Stomach (tissue), 9 donors: Measurements from ENCODE around the gene NFIX. TPM values are rescaled to one million over a fixed set of nuclear protein-coding genes. Genes with fewer than 3 reads are reported as not detected.

Experiments
- DNase-seq, 2 donors: peaks; one replicate each; pipeline versions ENCODE4 v3.0.0 to v3.0.0-alpha.2; 2013 to 2019
- H3K27ac ChIP-seq, 5 donors: fragments of 200-600 bp in 4 of 5; sonication (generic) in 4 of 5; one replicate each; pipeline ENCODE4 v1.5.1; 2013 to 2019; ENCODE audit warnings: mild to moderate bottlenecking in 1 of 5, moderate library complexity in 1 of 5
- H3K27me3 ChIP-seq, 3 donors: fragments of 200-600 bp; sonication (generic); one replicate each; pipeline ENCODE4 v1.5.1; 2017 to 2019; ENCODE audit warnings: mixed run types in 1 of 3
- H3K36me3 ChIP-seq, 4 donors: fragments of 200-600 bp; sonication (generic); 1 replicate in 3 of 4; 2 replicates in 1 of 4; pipeline ENCODE4 v1.5.1; 2016 to 2019
- H3K4me1 ChIP-seq, 4 donors: fragments of 200-600 bp; sonication (generic); one replicate each; pipeline ENCODE4 v1.5.1; 2016 to 2019
- H3K4me3 ChIP-seq, 4 donors: fragments of 200-600 bp; sonication (generic) in 3 of 4; one replicate each; pipeline ENCODE4 v1.5.1; 2016 to 2019; ENCODE audit warnings: mild to moderate bottlenecking in 1 of 4
- H3K9me3 ChIP-seq, 4 donors: fragments of 200-600 bp; sonication (generic); one replicate each; pipeline ENCODE4 v1.5.1; 2016 to 2019
- CTCF ChIP-seq, 7 experiments: fragments of 450-650 bp in 4 of 7; fragments of 200-600 bp in 3 of 7; sonication (generic) in 3 of 7; IDR thresholded peaks; one replicate each; pipeline ENCODE4 v1.5.1; 2016 to 2019; ENCODE audit warnings: antibody characterized with exemption in 7 of 7, control low read depth in 2 of 7, mild to moderate bottlenecking in 1 of 7
- EP300 ChIP-seq: sonication (generic); formaldehyde crosslinking; IDR thresholded peaks from one replicate; pipeline ENCODE4 v1.6.1; 2017; ENCODE audit warnings: antibody characterized with exemption
- POLR2A ChIP-seq, 4 donors: fragments of 450-650 bp; IDR thresholded peaks; one replicate each; pipeline ENCODE4 v1.6.1; 2016; ENCODE audit warnings: antibody characterized with exemption in 4 of 4, control low read depth in 2 of 4, mild to moderate bottlenecking in 1 of 4, moderate library complexity in 1 of 4
- POLR2AphosphoS5 ChIP-seq, 3 donors: sonication (generic); formaldehyde crosslinking; IDR thresholded peaks; one replicate each; pipeline ENCODE4 v1.6.1; 2016; ENCODE audit warnings: antibody characterized with exemption in 3 of 3
- WGBS, 5 donors: extraction: QIAGEN DNeasy Blood & Tissue Kit in 3 of 5; methylation state at CpG; one replicate each; pipeline versions ENCODE4 v1.1.5 to v1.1.7; 2013 to 2018; 5-methylcytosine and 5-hydroxymethylcytosine counted together
- intact Hi-C: fragments of 100-400 bp; cut with DNase I; formaldehyde crosslinking; loops from one replicate; pipeline ENCODE4 v1.15.1; 2023; ENCODE audit warnings: low total_unique reads
- polyA plus RNA-seq, 3 donors: library from polyadenylated mRNA; stranded (reverse); fragments of 200-250 nt; gene quantifications; one replicate each; pipeline ENCODE4 v1.2.3, GENCODE V29; 2013
- total RNA-seq, 5 donors: library from RNA; depleted of rRNA; stranded (reverse); fragments of >200 nt; gene quantifications; one replicate each; pipeline versions ENCODE4 v1.1.0 to v1.2.3, GENCODE V29; 2014 to 2016
- donor health status: healthy with polysubstance abuse.
- donor health status: Bipolar disorder and iron deficiency.
- donor health status: healthy.

Gene NFIX
- total and polyA plus RNA-seq, 8 donors = 11.5 to 183 (median 37.6) TPM

DNA sequence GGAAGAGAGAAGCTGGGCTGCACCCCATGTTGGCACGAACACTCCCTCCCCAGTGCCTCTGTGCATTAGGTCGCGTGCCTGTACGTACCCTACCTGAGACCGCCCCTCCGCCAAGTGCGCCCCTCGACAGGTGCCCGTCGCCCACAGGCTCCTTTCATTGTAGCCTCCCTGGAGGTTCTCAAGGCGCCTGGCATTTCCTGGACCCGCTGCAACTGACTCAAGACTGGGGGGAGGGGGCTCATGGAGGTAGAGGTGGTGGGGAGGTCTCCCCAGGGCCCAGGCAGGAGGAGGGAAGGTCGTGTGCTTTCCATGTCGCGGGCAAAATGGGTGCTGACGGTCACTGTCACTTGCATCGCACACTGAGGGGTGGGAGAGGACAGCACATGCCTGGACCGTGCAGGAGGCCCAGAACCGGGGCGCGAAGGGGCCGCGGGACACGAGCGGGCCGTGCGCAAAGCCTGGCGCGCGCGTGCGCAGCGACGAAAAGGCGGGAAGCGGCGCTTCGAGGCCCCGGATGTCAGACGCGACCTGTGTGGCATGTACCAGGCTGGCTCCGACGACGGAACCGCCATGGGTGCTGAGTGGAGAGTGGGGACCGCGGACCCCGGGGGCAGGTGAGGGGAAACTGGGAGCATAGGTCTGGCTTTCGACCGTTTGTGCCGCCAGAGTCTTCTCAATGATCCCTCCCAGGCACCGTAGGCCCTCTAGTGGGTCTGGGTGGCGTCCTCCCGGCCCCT is 16.5 kb downstream of the NFIX start:
- H3K36me3 ChIP-seq = no peaks in the 10 kb centered on the region
- intact Hi-C loops = no loop called here
- H3K27me3 ChIP-seq = peaks cover 0 to 55% (median 13%) of the 10 kb centered on the region in 3 donors
- no peaks in the 10 kb centered on the region for H3K9me3 ChIP-seq
- WGBS, 5 donors = 59 to 84% (median 73%) methylated on average over 48 to 54 of the region's 54 CpGs
- H3K4me1 ChIP-seq = peaks cover 94 to 100% (median 99%) of the 10 kb centered on the region in 4 donors
- no peak for DNase-seq
- H3K27ac ChIP-seq = peak overlapping the region; percentile 55 to 94 (median 91)
- peak overlapping the region in 1 of 4 donors; percentile 40 for H3K4me3 ChIP-seq
- TF ChIP-seq POLR2AphosphoS5 (IDR thresholded peaks at IDR 0.05) (no peak), POLR2A (IDR thresholded peaks at IDR 0.05) (no peak), EP300 (no peak), CTCF (IDR thresholded peaks at IDR 0.05) (no peak)

- DNase-seq = no peak
- Histone ChIP-seq H3K36me3 (no peaks in the 10 kb centered on the region), H3K27me3 (peaks cover 0 to 57% (median 13%) of the 10 kb centered on the region in 3 donors), H3K27ac (peak overlapping the region; percentile 55 to 94 (median 91)), H3K9me3 (no peaks in the 10 kb centered on the region), H3K4me1 (peaks cover 94 to 100% (median 99%) of the 10 kb centered on the region in 4 donors), H3K4me3 (peak overlapping the region in 3 of 4 donors; percentile 25 to 40 (median 32))
- intact Hi-C loops = no loop called here
- 46 to 80% (median 59%) methylated on average over 10 to 23 of the region's 23 CpGs for WGBS, 5 donors
- no peak for TF ChIP-seq EP300
- no peak for TF ChIP-seq POLR2AphosphoS5 (IDR thresholded peaks at IDR 0.05)
- no peak for TF ChIP-seq CTCF (IDR thresholded peaks at IDR 0.05)
- no peak for TF ChIP-seq POLR2A (IDR thresholded peaks at IDR 0.05)
Observed at GRCh38 chr19:13012390-13012689, 17.1 kb downstream of the NFIX start.

GRCh38 chr19:13012690-13013608 is 17.7 kb downstream of the NFIX start:
- peak in 1 of 2 donors; percentile 51 for DNase-seq
- H3K36me3 ChIP-seq = no peaks in the 10 kb centered on the region
- intact Hi-C loops = no loop called here
- TF ChIP-seq EP300 = no peak
- TF ChIP-seq POLR2AphosphoS5 (IDR thresholded peaks at IDR 0.05) = peak in 1 of 3 donors; percentile 29
- H3K4me3 ChIP-seq = peak overlapping the region; percentile 25 to 40 (median 31)
- H3K27ac ChIP-seq = peak overlapping the region; percentile 55 to 94 (median 91)
- peaks cover 94 to 100% (median 99%) of the 10 kb centered on the region in 4 donors for H3K4me1 ChIP-seq
- H3K9me3 ChIP-seq = no peaks in the 10 kb centered on the region
- WGBS, 5 donors = 23 to 54% (median 44%) methylated on average over 48 to 52 of the region's 52 CpGs
- peaks cover 0 to 58% (median 13%) of the 10 kb centered on the region in 3 donors for H3K27me3 ChIP-seq

DNA sequence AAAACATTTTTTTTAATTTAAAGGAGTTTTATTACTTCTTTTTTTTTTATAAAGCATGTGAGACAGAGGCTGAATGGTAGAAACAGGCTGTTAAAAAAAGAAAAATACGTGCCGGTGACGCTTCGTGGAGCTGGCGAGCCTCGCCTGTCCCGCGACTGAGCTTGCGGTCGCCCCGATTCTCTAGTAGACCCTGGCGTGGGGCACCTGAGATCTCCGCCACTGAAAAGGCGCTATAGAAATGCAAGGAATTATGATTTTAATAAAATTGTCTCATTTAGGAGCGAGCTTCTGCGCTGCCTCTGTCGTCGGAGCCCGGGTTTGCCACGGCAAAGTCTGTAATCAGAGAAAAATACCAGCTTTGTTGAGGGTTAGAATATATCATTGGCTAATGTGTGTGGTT is 18.4 kb downstream of the NFIX start:
- intact Hi-C loops = no loop called here
- WGBS, 5 donors = 45 to 68% (median 62%) methylated on average over 20 of the region's 20 CpGs
- peaks cover 0 to 58% (median 13%) of the 10 kb centered on the region in 3 donors for H3K27me3 ChIP-seq

More for the DNA sequence above, 18.4 kb downstream of the NFIX start:
- peaks cover 94 to 100% (median 99%) of the 10 kb centered on the region in 4 donors for H3K4me1 ChIP-seq
- TF ChIP-seq CTCF (IDR thresholded peaks at IDR 0.05) (no peak), POLR2A (IDR thresholded peaks at IDR 0.05) (no peak), POLR2AphosphoS5 (IDR thresholded peaks at IDR 0.05) (no peak)
- H3K36me3 ChIP-seq = no peaks in the 10 kb centered on the region
- no peak for DNase-seq
- H3K9me3 ChIP-seq = no peaks in the 10 kb centered on the region
- H3K27ac ChIP-seq = peak overlapping the region; percentile 65 to 94 (median 91)
- peak overlapping the region; percentile 25 to 40 (median 31) for H3K4me3 ChIP-seq
